Measurements from ENCODE around the gene PRRX2. TPM values are rescaled to one million over a fixed set of nuclear protein-coding genes. Genes with fewer than 3 reads are reported as not detected.

PRRX2 gene
- total and polyA plus RNA-seq, 2 donors (not counting 1 experiment from before 2014, with no cell fraction given), result not detected

DNA sequence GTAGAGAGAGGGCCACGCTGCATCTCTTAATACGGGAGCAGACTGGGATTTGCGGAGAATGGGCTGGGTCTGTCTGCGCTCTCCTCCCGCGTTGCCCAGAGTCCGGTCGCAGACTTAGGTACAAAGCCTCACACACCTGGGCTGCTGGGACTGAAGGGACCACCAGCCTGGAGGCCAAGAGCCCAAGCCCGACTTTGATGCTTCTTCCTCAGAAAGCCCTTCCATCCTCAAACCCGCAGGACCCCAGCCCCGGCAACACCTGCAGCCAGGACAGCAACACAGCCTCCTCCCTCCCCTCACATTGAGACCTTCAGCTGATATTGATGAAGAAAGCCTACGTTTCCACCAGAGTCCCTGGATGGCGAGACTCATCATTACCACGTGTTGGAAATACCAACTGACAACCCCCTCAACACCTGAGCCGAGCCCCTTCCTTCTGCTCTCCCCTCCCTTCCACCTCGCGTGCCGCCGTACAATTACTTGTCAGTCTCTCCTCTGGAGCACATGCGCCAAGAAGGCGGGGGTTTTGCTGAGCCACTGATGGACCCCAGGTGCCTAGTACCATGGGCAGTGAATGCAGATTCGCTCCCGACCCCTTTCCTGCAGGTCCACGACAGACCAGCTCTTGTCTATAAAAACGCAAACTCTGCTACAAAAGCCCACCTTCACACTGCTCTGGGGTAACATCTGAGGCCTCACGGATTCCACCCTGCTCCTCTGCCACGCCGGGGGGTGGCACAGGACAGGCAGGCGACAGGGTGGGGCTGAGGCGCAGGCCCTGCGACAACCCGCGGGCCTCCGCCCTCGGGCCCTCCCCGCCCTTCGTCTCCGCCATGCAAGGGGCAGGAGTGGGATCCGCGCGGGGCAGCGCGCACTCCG, 24.3 kb upstream of the PRRX2 start:
- no peaks in the 10 kb centered on the region for H3K9me3 Mint-ChIP-seq (ENCODE audit: insufficient read depth)
- ATAC-seq (ENCODE audit: low read depth) (no peak), DNase-seq (no peak)
- H3K27me3 Mint-ChIP-seq, result no peaks in the 10 kb centered on the region
- peaks cover 2 to 30% of the 10 kb centered on the region in 2 experiments for H3K36me3 ChIP-seq (replicated peaks in 1 of 2; ENCODE audit: control extremely low read depth in 1 of 2, control insufficient read depth in 1 of 2, extremely low read depth in 1 of 2, insufficient read depth in 2 of 2, low read length in 1 of 2)
- peak overlapping the region; percentile 87 for H3K4me3 Mint-ChIP-seq
- TF ChIP-seq, protein P1, sequence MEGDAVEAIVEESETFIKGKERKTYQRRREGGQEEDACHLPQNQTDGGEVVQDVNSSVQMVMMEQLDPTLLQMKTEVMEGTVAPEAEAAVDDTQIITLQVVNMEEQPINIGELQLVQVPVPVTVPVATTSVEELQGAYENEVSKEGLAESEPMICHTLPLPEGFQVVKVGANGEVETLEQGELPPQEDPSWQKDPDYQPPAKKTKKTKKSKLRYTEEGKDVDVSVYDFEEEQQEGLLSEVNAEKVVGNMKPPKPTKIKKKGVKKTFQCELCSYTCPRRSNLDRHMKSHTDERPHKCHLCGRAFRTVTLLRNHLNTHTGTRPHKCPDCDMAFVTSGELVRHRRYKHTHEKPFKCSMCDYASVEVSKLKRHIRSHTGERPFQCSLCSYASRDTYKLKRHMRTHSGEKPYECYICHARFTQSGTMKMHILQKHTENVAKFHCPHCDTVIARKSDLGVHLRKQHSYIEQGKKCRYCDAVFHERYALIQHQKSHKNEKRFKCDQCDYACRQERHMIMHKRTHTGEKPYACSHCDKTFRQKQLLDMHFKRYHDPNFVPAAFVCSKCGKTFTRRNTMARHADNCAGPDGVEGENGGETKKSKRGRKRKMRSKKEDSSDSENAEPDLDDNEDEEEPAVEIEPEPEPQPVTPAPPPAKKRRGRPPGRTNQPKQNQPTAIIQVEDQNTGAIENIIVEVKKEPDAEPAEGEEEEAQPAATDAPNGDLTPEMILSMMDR (IDR thresholded peaks at IDR 0.05), result no peak
- TF ChIP-seq EZH2 (IDR thresholded peaks at IDR 0.05; ENCODE audit: borderline replicate concordance, insufficient read depth, low read depth, low read length, poor library complexity, severe bottlenecking), result no peak
- peak overlapping the region; percentile 99 for H3K4me2 ChIP-seq (replicated peaks; ENCODE audit: low read depth, low read length, poor library complexity, severe bottlenecking)
- peak overlapping the region; percentile 92 for H2AFZ ChIP-seq (ENCODE audit: insufficient read depth, low read depth, low read length, poor library complexity, severe bottlenecking)
- H3K27ac ChIP-seq (ENCODE audit: low read length in 2 of 2), result peak overlapping the region; percentile 43 to 86
- H4K20me1 ChIP-seq (ENCODE audit: control insufficient read depth, insufficient read depth, low read length, poor library complexity, severe bottlenecking), result peaks cover 38% of the 10 kb centered on the region
- peak overlapping the region; percentile 91 for H3K27ac Mint-ChIP-seq
- intact Hi-C loops (cut with micrococcal nuclease), result loop anchor here (5.0 kb wide), 1 partner anchor 96 kb away; no protein-coding TSS in a partner anchor
- H3K9ac ChIP-seq (ENCODE audit: low read length), result peak overlapping the region; percentile 89
- H3K79me2 ChIP-seq (ENCODE audit: control insufficient read depth, insufficient read depth, low read length), result peaks cover 29% of the 10 kb centered on the region
- POLR2A ChIA-PET, result interaction anchor here (1.8 kb wide), 1 partner anchor 15 kb away, joined by 9 read pairs; the partner anchor contains the start of gene NTMT1
- H3K4me1 Mint-ChIP-seq, result peaks cover 26% of the 10 kb centered on the region
- CTCF ChIA-PET, result interaction anchor here (1.1 to 6.2 kb wide), 4 partner anchors 15 to 509 kb away, joined by 3 to 66 read pairs (median 4); partner anchors contain the start of gene NTMT1
- peak overlapping the region; percentile 61 to 91 (median 84) for H3K4me3 ChIP-seq (ENCODE audit: control extremely low read depth in 1 of 5, extremely low read depth in 1 of 5, insufficient read depth in 1 of 5, low read depth in 2 of 5, low read length in 4 of 5)
- H3K4me1 ChIP-seq (ENCODE audit: control insufficient read depth in 2 of 2, insufficient read depth in 2 of 2, low read length in 2 of 2), result peaks cover 12 to 17% of the 10 kb centered on the region in 2 donors
- H3K9me3 ChIP-seq (ENCODE audit: control extremely low read depth in 1 of 3, control insufficient read depth in 2 of 3, insufficient read depth in 1 of 3, low read length in 2 of 3), result no peaks in the 10 kb centered on the region
- WGBS (ENCODE audit: insufficient coverage), result 22% methylated on average over 44 of the region's 44 CpGs
- H3K27me3 ChIP-seq (replicated peaks in 1 of 4; ENCODE audit: control extremely low read depth in 1 of 4, control insufficient read depth in 3 of 4, insufficient read depth in 4 of 4, low read length in 3 of 4), result no peaks in the 10 kb centered on the region
